Measurements from ENCODE around the gene SYTL2.

SYTL2 gene

DNA sequence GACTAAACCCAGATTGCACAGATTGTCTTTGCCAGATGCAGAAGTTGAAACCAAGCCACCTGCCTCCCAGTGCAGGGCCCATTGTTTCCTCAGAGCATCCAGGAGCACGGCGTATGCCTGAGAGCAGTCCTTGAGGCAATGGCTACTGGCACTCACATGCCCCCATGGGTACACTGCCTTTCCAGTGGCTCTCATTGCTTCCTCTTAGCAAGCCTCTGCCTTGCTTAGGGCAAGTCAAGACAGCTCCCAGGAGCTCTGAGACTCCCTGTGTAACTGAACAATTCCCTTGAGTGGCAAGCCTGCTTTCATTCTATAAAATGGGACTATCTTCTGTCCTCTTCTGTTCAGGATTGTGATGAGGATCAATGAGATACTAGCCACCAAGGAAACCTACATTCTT, 4.1 kb downstream of the SYTL2 start:
- Histone ChIP-seq H3K36me3 (ENCODE audit: control insufficient read depth in 4 of 4, insufficient read depth in 4 of 4, low read length in 3 of 4) (no peaks in the 10 kb centered on the region), H3K4me3 (ENCODE audit: control insufficient read depth in 1 of 7, extremely low read depth in 1 of 7, insufficient read depth in 4 of 7, low read depth in 2 of 7, low read length in 6 of 7) (no peak overlapping the region), H3K27me3 (replicated peaks in 2 of 5; ENCODE audit: control insufficient read depth in 4 of 5, insufficient read depth in 5 of 5, low read length in 4 of 5) (peaks cover 0 to 3% (median 0%) of the 10 kb centered on the region in 5 experiments), H3K9me3 (ENCODE audit: control extremely low read depth in 1 of 5, control insufficient read depth in 4 of 5, insufficient read depth in 2 of 5, low read depth in 1 of 5, low read length in 4 of 5) (no peaks in the 10 kb centered on the region), H3K27ac (ENCODE audit: insufficient read depth in 1 of 2, low read depth in 1 of 2, low read length in 2 of 2, poor library complexity in 1 of 2, severe bottlenecking in 2 of 2) (no peak overlapping the region), H3K4me1 (ENCODE audit: control extremely low read depth in 1 of 4, control insufficient read depth in 4 of 4, insufficient read depth in 4 of 4, low read length in 3 of 4) (peaks cover 3 to 21% (median 19%) of the 10 kb centered on the region in 4 experiments)
- no peak for DNase-seq
- 83% methylated on average over 2 of the region's 2 CpGs for WGBS (ENCODE audit: insufficient coverage)
- POLR2A ChIA-PET: no interaction called here
- CTCF ChIA-PET: interaction anchor here (0.6 to 1.0 kb wide), 3 partner anchors 12 to 130 kb away, joined by 3 read pairs; no protein-coding TSS in a partner anchor

DNA sequence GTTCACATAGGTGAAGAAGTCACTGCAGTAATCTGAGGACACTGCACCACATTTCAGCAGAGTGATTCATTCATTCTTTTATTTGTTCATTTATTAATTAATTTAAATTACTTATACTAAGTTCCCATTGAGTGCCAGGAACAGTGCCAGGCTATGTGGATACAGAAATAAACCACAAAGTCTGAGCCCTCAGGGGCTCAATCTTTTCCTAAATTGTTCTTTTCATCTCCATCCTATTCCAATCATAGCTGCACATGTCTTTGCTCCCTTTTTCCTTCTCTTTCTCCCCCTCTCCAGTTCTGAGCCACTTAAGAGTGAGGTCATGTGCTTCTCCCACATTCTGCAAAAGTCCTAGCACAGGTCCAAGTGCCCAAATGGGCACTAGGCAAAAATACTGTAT, 4.9 kb downstream of the SYTL2 start:
- POLR2A ChIA-PET: interaction anchor here (0.6 kb wide), 1 partner anchor 31 kb away, joined by 4 read pairs; no protein-coding TSS in a partner anchor
- Histone ChIP-seq H3K27ac (ENCODE audit: insufficient read depth in 1 of 2, low read depth in 1 of 2, low read length in 2 of 2, poor library complexity in 1 of 2, severe bottlenecking in 2 of 2) (no peak overlapping the region), H3K36me3 (ENCODE audit: control insufficient read depth in 4 of 4, insufficient read depth in 4 of 4, low read length in 3 of 4) (no peaks in the 10 kb centered on the region), H3K27me3 (replicated peaks in 2 of 5; ENCODE audit: control insufficient read depth in 4 of 5, insufficient read depth in 5 of 5, low read length in 4 of 5) (no peaks in the 10 kb centered on the region), H3K9me3 (ENCODE audit: control extremely low read depth in 1 of 5, control insufficient read depth in 4 of 5, insufficient read depth in 2 of 5, low read depth in 1 of 5, low read length in 4 of 5) (peaks cover 0 to 1% (median 0%) of the 10 kb centered on the region in 5 experiments), H3K4me3 (ENCODE audit: control insufficient read depth in 1 of 7, extremely low read depth in 1 of 7, insufficient read depth in 4 of 7, low read depth in 2 of 7, low read length in 6 of 7) (no peak overlapping the region), H3K4me1 (ENCODE audit: control extremely low read depth in 1 of 4, control insufficient read depth in 4 of 4, insufficient read depth in 4 of 4, low read length in 3 of 4) (peaks cover 3 to 15% (median 14%) of the 10 kb centered on the region in 4 experiments)
- no peak for DNase-seq
- CTCF ChIA-PET: no interaction called here

DNA sequence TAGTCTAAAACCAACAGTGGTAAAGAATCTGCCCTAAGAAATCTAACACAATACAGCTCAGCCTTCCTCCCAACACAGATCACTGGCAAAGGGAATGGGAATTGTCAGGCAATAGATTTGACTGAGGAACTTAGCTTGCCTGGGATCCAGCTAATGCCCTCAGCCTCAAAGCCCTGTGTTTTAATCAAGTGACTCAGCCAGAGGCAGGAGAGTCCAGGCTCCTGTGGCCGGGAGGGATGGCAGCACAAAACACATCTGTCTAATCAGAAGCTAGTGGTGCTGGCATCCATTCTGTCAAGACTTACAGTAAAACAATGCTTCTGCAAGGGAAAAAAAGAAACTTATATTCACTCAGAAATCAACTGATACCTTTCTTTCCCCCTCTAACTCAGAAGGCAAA, 5.6 kb downstream of the SYTL2 start:
- no peak for DNase-seq
- 100% methylated on average over 1 of the region's 1 CpG for WGBS (ENCODE audit: insufficient coverage)
- peaks cover 0 to 6% (median 0%) of the 10 kb centered on the region in 5 experiments for H3K9me3 ChIP-seq (ENCODE audit: control extremely low read depth in 1 of 5, control insufficient read depth in 4 of 5, insufficient read depth in 2 of 5, low read depth in 1 of 5, low read length in 4 of 5)
- no peaks in the 10 kb centered on the region for H3K36me3 ChIP-seq (ENCODE audit: control insufficient read depth in 4 of 4, insufficient read depth in 4 of 4, low read length in 3 of 4)
- H3K4me3 ChIP-seq (ENCODE audit: control insufficient read depth in 1 of 7, extremely low read depth in 1 of 7, insufficient read depth in 4 of 7, low read depth in 2 of 7, low read length in 6 of 7): no peak overlapping the region
- H3K27ac ChIP-seq (ENCODE audit: insufficient read depth in 1 of 2, low read depth in 1 of 2, low read length in 2 of 2, poor library complexity in 1 of 2, severe bottlenecking in 2 of 2): no peak overlapping the region
- ChIA-PET POLR2A (no interaction called here), CTCF (no interaction called here)
- no peaks in the 10 kb centered on the region for H3K27me3 ChIP-seq (replicated peaks in 2 of 5; ENCODE audit: control insufficient read depth in 4 of 5, insufficient read depth in 5 of 5, low read length in 4 of 5)
- H3K4me1 ChIP-seq (ENCODE audit: control extremely low read depth in 1 of 4, control insufficient read depth in 4 of 4, insufficient read depth in 4 of 4, low read length in 3 of 4): peaks cover 2 to 9% (median 8%) of the 10 kb centered on the region in 4 experiments

DNA sequence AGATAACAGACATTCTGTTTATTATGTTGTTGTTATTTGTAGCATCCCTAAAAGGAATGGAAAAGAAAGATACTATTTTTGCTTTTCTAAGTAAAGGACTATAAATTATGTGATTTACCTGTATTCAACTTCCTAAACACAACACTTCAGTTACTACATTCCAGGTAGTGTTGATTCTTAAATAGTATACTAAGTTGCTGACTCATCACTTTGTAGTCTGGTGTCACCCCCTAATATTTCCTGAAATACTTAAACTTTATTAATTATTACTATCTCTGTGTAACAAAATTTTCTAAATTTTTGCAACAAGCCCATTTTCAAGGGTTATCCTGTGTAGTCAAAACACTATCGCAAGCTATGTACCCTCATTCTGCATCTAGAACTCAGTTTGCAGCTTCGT, 7.0 kb downstream of the SYTL2 start:
- ChIA-PET POLR2A (no interaction called here), CTCF (no interaction called here)
- DNase-seq: no peak
- Histone ChIP-seq H3K4me1 (ENCODE audit: control extremely low read depth in 1 of 4, control insufficient read depth in 4 of 4, insufficient read depth in 4 of 4, low read length in 3 of 4) (no peaks in the 10 kb centered on the region), H3K27ac (ENCODE audit: insufficient read depth in 1 of 2, low read depth in 1 of 2, low read length in 2 of 2, poor library complexity in 1 of 2, severe bottlenecking in 2 of 2) (no peak overlapping the region), H3K27me3 (replicated peaks in 2 of 5; ENCODE audit: control insufficient read depth in 4 of 5, insufficient read depth in 5 of 5, low read length in 4 of 5) (no peaks in the 10 kb centered on the region), H3K9me3 (ENCODE audit: control extremely low read depth in 1 of 5, control insufficient read depth in 4 of 5, insufficient read depth in 2 of 5, low read depth in 1 of 5, low read length in 4 of 5) (peaks cover 0 to 6% (median 0%) of the 10 kb centered on the region in 5 experiments), H3K36me3 (ENCODE audit: control insufficient read depth in 4 of 4, insufficient read depth in 4 of 4, low read length in 3 of 4) (no peaks in the 10 kb centered on the region), H3K4me3 (ENCODE audit: control insufficient read depth in 1 of 7, extremely low read depth in 1 of 7, insufficient read depth in 4 of 7, low read depth in 2 of 7, low read length in 6 of 7) (no peak overlapping the region)
- 100% methylated on average over 2 of the region's 2 CpGs for WGBS (ENCODE audit: insufficient coverage)

DNA sequence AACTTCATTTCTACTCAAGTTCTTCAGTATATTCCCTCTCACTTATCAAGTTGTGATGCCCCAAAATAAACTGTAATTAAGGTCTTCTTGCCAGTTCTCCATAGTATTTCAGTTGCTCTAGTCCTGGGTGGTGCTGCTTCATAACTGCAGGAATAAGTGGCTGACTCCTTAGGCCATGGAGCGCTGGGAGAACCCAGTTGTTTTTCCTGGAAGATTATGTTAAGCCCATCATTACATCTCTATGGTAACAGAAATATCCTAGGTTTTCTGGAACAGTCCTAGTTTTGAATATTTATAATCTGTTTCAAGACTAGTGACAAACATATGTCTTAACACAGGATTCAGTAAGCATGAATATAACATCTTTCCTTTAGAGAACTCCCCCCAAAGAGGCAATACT, 7.6 kb downstream of the SYTL2 start:
- ChIA-PET CTCF (interaction anchor here (0.9 kb wide), 1 partner anchor 29 kb away, joined by 3 read pairs; no protein-coding TSS in a partner anchor), POLR2A (no interaction called here)
- Histone ChIP-seq H3K27me3 (replicated peaks in 2 of 5; ENCODE audit: control insufficient read depth in 4 of 5, insufficient read depth in 5 of 5, low read length in 4 of 5) (no peaks in the 10 kb centered on the region), H3K4me3 (ENCODE audit: control insufficient read depth in 1 of 7, extremely low read depth in 1 of 7, insufficient read depth in 4 of 7, low read depth in 2 of 7, low read length in 6 of 7) (no peak overlapping the region), H3K27ac (ENCODE audit: insufficient read depth in 1 of 2, low read depth in 1 of 2, low read length in 2 of 2, poor library complexity in 1 of 2, severe bottlenecking in 2 of 2) (no peak overlapping the region), H3K4me1 (ENCODE audit: control extremely low read depth in 1 of 4, control insufficient read depth in 4 of 4, insufficient read depth in 4 of 4, low read length in 3 of 4) (no peaks in the 10 kb centered on the region), H3K9me3 (ENCODE audit: control extremely low read depth in 1 of 5, control insufficient read depth in 4 of 5, insufficient read depth in 2 of 5, low read depth in 1 of 5, low read length in 4 of 5) (peaks cover 0 to 6% (median 0%) of the 10 kb centered on the region in 5 experiments), H3K36me3 (ENCODE audit: control insufficient read depth in 4 of 4, insufficient read depth in 4 of 4, low read length in 3 of 4) (no peaks in the 10 kb centered on the region)
- no CpG with 5 or more reads among the region's 1 CpG for WGBS (ENCODE audit: insufficient coverage)
- no peak for DNase-seq

DNA sequence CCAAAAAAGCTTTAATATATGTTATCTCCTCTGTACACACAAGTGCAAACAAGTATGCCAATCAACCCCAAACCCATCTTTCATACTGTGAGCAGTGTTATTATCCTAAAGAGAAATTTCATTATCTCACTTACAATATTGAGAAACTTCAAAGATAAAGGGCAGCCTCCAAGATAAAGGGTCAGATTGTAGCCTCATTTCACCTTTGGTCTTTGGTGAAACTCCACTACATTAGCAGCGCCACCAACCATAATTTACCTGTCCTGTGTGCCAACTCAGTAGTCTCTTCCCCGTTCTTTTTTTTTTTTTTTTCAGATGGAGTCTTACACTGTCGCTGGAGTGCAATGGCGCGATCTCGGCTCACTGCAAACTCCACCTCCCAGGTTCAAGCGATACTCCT, 9.4 kb downstream of the SYTL2 start:
- POLR2A ChIA-PET: no interaction called here
- Histone ChIP-seq H3K9me3 (ENCODE audit: control extremely low read depth in 1 of 5, control insufficient read depth in 4 of 5, insufficient read depth in 2 of 5, low read depth in 1 of 5, low read length in 4 of 5) (peaks cover 0 to 6% (median 0%) of the 10 kb centered on the region in 5 experiments), H3K36me3 (ENCODE audit: control insufficient read depth in 4 of 4, insufficient read depth in 4 of 4, low read length in 3 of 4) (no peaks in the 10 kb centered on the region), H3K27me3 (replicated peaks in 2 of 5; ENCODE audit: control insufficient read depth in 4 of 5, insufficient read depth in 5 of 5, low read length in 4 of 5) (no peaks in the 10 kb centered on the region), H3K4me1 (ENCODE audit: control extremely low read depth in 1 of 4, control insufficient read depth in 4 of 4, insufficient read depth in 4 of 4, low read length in 3 of 4) (no peaks in the 10 kb centered on the region), H3K27ac (ENCODE audit: insufficient read depth in 1 of 2, low read depth in 1 of 2, low read length in 2 of 2, poor library complexity in 1 of 2, severe bottlenecking in 2 of 2) (no peak overlapping the region), H3K4me3 (ENCODE audit: control insufficient read depth in 1 of 7, extremely low read depth in 1 of 7, insufficient read depth in 4 of 7, low read depth in 2 of 7, low read length in 6 of 7) (no peak overlapping the region)
- CTCF ChIA-PET: interaction anchor here (1.5 kb wide), 1 partner anchor 8 kb away, joined by 5 read pairs; no protein-coding TSS in a partner anchor
- no peak for DNase-seq
- 100% methylated on average over 1 of the region's 7 CpGs for WGBS (ENCODE audit: insufficient coverage)

DNA sequence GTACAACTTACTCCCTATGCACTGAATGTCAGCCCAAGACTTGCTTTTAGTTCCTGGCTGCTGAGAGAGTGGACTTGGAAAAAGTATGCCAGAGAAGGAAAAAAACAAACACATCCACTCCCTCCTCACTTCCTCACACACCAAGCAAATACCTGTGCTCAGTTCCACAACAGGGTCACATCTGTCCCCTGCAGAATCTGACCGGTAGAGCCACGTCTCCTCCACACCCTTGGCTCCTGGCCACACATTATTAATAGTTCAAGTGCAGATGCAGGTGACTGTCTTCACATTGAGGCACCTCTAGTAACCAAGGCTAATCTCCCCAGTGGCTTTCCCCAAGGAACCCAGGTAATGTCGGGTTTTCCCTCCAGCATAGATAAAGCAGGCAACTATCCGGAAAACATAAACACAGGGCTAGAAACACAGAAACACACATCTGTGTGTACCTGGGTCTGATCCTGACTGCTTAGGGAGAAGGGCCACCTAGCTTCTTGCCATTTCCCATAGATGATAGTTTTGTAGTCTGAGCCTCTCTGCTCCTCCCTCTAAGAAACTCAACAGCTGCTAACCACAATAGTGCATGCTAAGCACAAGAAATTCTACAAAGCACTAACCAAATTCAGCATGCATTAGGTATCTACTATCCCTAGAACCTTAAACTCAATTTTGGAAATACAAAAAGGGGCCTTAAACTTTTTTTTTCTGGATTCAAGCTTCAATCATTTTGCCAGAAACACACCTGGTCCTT, 10.2 kb downstream of the SYTL2 start:
- Histone ChIP-seq H3K36me3 (ENCODE audit: control insufficient read depth in 4 of 4, insufficient read depth in 4 of 4, low read length in 3 of 4) (no peaks in the 10 kb centered on the region), H3K4me3 (ENCODE audit: control insufficient read depth in 1 of 7, extremely low read depth in 1 of 7, insufficient read depth in 4 of 7, low read depth in 2 of 7, low read length in 6 of 7) (no peak overlapping the region), H3K4me1 (ENCODE audit: control extremely low read depth in 1 of 4, control insufficient read depth in 4 of 4, insufficient read depth in 4 of 4, low read length in 3 of 4) (no peaks in the 10 kb centered on the region), H3K27ac (ENCODE audit: insufficient read depth in 1 of 2, low read depth in 1 of 2, low read length in 2 of 2, poor library complexity in 1 of 2, severe bottlenecking in 2 of 2) (no peak overlapping the region), H3K9me3 (ENCODE audit: control extremely low read depth in 1 of 5, control insufficient read depth in 4 of 5, insufficient read depth in 2 of 5, low read depth in 1 of 5, low read length in 4 of 5) (peaks cover 0 to 6% (median 0%) of the 10 kb centered on the region in 5 experiments), H3K27me3 (replicated peaks in 2 of 5; ENCODE audit: control insufficient read depth in 4 of 5, insufficient read depth in 5 of 5, low read length in 4 of 5) (no peaks in the 10 kb centered on the region)
- CTCF ChIA-PET: interaction anchor here (1.5 kb wide), 1 partner anchor 9 kb away, joined by 5 read pairs; no protein-coding TSS in a partner anchor
- POLR2A ChIA-PET: no interaction called here
- DNase-seq: no peak
- 80% methylated on average over 2 of the region's 4 CpGs for WGBS (ENCODE audit: insufficient coverage)

Data from common myeloid progenitor, CD34-positive (primary cell).